ENCODE data around the gene BMERB1.

Gene BMERB1

DNA sequence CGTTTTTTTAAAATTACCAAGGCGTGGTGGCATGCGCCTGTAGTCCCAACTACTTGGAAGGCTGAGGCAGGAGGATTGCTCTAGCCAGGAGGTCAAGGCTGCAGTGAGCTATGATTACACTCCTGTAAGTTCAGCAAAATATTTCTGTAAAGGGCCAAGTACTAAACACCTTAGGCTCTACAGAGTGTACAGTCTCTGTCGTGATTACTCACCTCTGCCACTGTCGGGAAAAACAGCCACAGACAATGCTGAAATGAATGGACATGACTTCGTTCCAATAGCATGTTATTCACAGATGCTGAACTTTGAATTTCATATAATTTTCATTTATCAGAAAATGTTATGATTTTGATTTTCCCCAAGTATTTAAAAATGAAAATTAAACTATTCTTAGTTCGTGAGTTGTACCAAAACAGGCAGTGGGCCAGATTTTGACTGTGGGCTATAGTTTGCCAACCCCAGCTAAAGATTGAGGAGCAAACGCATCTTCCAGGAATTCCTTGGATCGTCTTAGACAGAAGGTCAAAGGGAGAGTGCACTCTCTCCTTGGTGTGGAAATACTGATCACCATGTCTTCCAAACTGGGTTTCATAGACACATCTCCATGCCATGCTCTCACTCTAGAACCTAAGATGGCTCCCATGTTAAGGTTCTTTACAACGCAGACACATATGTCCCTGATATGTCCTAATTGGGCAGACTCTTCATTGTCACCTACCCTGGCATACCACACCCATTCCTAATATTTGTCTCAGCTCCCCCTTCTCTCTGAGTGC lies 119.1 kb downstream of the BMERB1 start:
- H3K9me3 ChIP-seq = no peaks in the 10 kb centered on the region
- no peaks in the 10 kb centered on the region for H3K27me3 ChIP-seq
- no peaks in the 10 kb centered on the region for H3K4me1 ChIP-seq (ENCODE audit: control insufficient read depth in 1 of 2, insufficient read depth in 1 of 2, low read depth in 1 of 2, low read length in 1 of 2)
- no peak overlapping the region for H3K4me3 ChIP-seq (ENCODE audit: low read depth in 1 of 2, low read length in 1 of 2)
- H3K36me3 ChIP-seq = no peaks in the 10 kb centered on the region
- H3K27ac ChIP-seq = no peak overlapping the region
- TF ChIP-seq, protein P1, sequence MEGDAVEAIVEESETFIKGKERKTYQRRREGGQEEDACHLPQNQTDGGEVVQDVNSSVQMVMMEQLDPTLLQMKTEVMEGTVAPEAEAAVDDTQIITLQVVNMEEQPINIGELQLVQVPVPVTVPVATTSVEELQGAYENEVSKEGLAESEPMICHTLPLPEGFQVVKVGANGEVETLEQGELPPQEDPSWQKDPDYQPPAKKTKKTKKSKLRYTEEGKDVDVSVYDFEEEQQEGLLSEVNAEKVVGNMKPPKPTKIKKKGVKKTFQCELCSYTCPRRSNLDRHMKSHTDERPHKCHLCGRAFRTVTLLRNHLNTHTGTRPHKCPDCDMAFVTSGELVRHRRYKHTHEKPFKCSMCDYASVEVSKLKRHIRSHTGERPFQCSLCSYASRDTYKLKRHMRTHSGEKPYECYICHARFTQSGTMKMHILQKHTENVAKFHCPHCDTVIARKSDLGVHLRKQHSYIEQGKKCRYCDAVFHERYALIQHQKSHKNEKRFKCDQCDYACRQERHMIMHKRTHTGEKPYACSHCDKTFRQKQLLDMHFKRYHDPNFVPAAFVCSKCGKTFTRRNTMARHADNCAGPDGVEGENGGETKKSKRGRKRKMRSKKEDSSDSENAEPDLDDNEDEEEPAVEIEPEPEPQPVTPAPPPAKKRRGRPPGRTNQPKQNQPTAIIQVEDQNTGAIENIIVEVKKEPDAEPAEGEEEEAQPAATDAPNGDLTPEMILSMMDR (IDR thresholded peaks at IDR 0.05) = no peak

DNA sequence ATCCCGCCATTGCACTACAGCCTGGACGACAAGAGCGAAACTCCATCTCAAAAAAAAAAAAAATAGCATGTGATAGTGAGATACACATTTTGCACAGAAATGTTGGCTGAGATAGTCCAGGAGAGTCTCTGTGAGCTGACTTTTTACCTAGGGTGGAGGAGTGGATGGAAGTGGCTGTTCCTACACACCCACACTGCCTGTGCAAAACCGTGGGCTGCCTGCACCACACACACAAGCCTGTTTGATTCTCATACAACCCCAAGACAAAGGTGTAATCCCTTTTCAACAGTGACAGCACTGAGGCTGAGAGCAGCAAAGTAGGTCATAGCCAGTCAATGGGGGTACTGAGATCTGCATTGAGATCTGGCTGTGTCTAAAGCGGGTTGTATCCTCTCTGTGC lies 121.7 kb downstream of the BMERB1 start:
- Histone ChIP-seq H3K27me3 (no peaks in the 10 kb centered on the region), H3K36me3 (no peaks in the 10 kb centered on the region), H3K9me3 (no peaks in the 10 kb centered on the region), H3K4me3 (ENCODE audit: low read depth in 1 of 2, low read length in 1 of 2) (no peak overlapping the region), H3K27ac (no peak overlapping the region), H3K4me1 (ENCODE audit: control insufficient read depth in 1 of 2, insufficient read depth in 1 of 2, low read depth in 1 of 2, low read length in 1 of 2) (no peaks in the 10 kb centered on the region)
- TF ChIP-seq, protein P1 (IDR thresholded peaks at IDR 0.05) = no peak

DNA sequence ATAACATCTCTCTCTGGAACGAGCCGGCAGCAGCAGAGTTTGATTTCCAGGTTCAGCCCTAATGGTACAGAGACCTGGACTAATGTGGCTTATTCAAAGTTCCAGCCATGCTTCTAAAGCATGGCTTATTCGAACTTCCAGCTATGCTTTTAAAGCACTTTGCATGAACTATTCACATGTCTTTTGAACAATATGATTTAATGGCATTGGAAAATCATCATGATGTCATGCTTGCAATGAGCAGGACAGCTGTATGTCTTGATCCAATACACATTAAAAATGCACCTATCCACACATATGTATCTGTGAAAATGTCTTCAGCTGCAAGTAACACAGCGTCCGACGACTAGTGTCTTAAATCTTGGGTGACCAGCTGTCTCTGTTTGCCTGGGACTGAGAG lies 122.9 kb downstream of the BMERB1 start:
- H3K9me3 ChIP-seq = no peaks in the 10 kb centered on the region

DNA sequence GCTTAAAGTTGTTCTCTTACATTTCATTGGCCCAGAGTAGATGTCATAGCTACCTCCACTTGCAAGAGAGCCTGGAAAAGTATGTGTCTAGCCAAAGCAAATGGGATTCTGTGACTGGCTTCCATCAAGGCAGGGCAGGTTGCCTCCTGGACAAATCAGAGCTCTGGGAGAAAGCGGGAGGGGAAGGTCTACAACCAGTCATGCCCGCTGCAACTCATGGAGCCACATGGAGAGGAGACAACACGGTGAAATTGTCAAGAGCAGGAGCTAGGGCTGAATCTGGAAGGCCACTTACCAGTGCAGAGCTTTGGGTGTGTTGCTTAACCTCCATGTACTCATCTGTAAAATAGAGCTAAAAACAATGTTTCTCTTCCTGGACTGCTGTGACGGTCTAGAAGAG lies 124.8 kb downstream of the BMERB1 start:
- Histone ChIP-seq H3K9me3 (no peaks in the 10 kb centered on the region), H3K36me3 (no peaks in the 10 kb centered on the region), H3K4me1 (ENCODE audit: control insufficient read depth in 1 of 2, insufficient read depth in 1 of 2, low read depth in 1 of 2, low read length in 1 of 2) (no peaks in the 10 kb centered on the region), H3K4me3 (ENCODE audit: low read depth in 1 of 2, low read length in 1 of 2) (no peak overlapping the region), H3K27ac (no peak overlapping the region), H3K27me3 (no peaks in the 10 kb centered on the region)
- TF ChIP-seq, protein P1 (IDR thresholded peaks at IDR 0.05) = no peak

More for the DNA sequence above, 122.9 kb downstream of the BMERB1 start:
- no peaks in the 10 kb centered on the region for H3K36me3 ChIP-seq
- H3K4me1 ChIP-seq (ENCODE audit: control insufficient read depth in 1 of 2, insufficient read depth in 1 of 2, low read depth in 1 of 2, low read length in 1 of 2) = no peaks in the 10 kb centered on the region
- TF ChIP-seq, protein P1 (IDR thresholded peaks at IDR 0.05) = no peak
- H3K4me3 ChIP-seq (ENCODE audit: low read depth in 1 of 2, low read length in 1 of 2) = no peak overlapping the region
- H3K27me3 ChIP-seq = no peaks in the 10 kb centered on the region
- no peak overlapping the region for H3K27ac ChIP-seq

DNA sequence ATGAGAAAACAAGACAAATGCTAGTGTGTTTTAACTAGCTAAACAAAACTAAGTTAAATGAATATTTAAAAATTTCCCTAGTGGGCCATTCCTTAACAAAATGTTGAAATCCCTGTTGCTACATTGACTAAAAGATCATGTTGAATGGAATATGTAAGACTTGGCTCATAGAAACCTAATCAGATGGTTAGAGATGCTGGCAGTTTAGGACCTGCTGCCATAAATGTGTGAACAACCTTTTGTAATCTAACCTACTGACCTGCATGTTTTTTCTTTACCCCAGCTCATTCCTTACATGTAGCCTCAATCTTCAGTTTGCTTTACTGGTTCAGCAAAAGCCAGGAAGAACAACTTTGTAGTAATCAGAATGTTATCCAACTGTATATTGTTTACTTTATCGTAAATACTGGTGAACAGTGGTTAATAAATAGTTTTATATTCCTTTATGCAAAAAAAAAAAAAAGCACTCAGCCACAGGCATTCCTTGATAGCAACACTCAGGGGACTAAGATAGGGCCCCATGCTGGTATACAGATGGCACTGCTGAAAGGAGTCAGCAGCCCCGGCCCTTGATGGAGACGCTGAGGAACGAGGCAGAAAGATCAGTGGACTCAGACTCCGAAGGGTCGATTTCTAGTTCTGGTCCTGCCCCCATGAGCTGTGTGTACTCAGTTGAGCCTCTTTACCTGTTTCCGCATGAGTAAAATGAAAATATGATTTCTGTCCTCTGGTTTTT lies 130.4 kb downstream of the BMERB1 start:
- TF ChIP-seq, protein P1 (IDR thresholded peaks at IDR 0.05) = no peak
- Histone ChIP-seq H3K4me3 (ENCODE audit: low read depth in 1 of 2, low read length in 1 of 2) (no peak overlapping the region), H3K9me3 (no peaks in the 10 kb centered on the region), H3K27me3 (no peaks in the 10 kb centered on the region), H3K36me3 (no peaks in the 10 kb centered on the region), H3K4me1 (ENCODE audit: control insufficient read depth in 1 of 2, insufficient read depth in 1 of 2, low read depth in 1 of 2, low read length in 1 of 2) (peaks cover 0 to 5% of the 10 kb centered on the region in 2 experiments), H3K27ac (no peak overlapping the region)
